ENCODE data around the gene RBM47.

The RBM47 gene
- long read RNA-seq, partial matches to known transcripts, result 0 of 1 reads
- long read RNA-seq, other reads (novel, unspliced or antisense), result 1 of 1 reads

DNA sequence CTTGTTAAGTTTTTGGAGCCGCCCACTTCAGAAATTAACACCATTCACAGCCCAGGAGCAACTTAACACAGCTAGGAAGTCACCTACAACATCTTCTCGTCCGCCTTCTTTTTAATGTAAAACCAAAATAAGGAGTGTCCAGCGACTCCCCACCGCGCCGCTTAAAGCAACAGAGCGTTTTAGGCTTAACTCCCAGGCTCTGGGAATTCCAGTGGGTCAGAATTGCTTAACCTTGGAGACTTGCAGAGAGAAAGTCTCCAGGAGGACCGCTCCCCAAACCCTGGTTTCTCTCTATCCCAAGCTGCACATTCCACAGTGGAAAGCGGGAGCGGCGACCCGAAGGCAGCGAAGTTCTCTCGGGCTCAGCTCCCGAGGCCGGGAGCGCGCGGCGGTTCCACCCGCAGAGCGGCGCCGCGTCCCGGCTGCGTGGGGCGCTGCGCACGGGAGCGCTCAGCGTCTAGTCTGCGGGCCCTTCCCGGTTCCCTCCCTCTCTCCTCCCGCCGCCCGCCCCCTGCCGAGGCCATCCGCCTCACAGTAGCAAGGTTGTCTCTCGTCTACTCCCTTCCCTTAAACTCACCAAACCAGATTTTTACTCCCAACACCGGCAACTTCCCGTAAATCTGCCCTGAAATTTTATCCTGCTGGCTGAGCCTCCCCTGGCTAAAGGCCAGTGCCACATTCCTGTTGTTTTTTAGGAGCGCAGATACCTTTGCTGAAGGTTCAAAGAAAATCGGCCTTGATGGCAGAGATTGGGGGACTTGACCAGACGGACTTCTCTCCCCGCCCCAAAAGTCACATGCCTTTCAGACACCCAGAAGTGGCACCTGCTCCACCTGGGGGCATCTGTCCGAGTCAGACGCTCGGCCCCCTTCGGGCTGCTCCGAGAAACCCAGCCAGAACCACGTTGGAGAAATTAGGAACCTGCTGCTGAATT is at the start of gene RBM47:
Gene RBM47, minus strand, starts transcription at position 464 of the 934 bp plus-strand sequence. CDS start 190,971 bp downstream, outside the sequence.
- peak within 1 kb of the TSS; percentile 61 for H3K27ac ChIP-seq (replicated peaks)

DNA sequence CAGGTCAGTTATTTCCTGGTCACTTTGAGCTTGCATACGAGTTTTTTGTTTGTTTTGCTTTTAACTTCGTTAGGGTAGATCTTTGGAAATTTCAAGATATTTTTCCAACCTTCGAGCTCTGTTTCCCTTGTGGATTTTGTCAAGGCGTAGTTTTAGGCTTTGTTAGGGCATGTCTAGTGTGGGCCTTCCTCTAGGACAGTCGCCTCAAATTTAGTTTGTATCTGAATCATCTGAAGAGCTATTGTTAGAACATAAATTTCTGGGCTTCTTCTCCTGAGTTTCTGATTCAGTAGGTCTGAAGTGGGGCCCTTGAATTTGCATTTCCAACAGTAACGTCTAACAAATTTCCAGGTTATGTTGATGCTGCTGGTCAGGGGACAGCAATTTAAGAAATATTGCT is 48.8 kb upstream of the RBM47 start:
- no peak overlapping the region for H3K4me3 ChIP-seq (replicated peaks; ENCODE audit: insufficient read depth, low read length)
- H3K27me3 ChIP-seq (ENCODE audit: insufficient read depth, poor library complexity, severe bottlenecking), result no peaks in the 10 kb centered on the region
- TF ChIP-seq POLR2AphosphoS5 (IDR thresholded peaks at IDR 0.05; ENCODE audit: low read depth), result no peak
- TF ChIP-seq, protein P1, sequence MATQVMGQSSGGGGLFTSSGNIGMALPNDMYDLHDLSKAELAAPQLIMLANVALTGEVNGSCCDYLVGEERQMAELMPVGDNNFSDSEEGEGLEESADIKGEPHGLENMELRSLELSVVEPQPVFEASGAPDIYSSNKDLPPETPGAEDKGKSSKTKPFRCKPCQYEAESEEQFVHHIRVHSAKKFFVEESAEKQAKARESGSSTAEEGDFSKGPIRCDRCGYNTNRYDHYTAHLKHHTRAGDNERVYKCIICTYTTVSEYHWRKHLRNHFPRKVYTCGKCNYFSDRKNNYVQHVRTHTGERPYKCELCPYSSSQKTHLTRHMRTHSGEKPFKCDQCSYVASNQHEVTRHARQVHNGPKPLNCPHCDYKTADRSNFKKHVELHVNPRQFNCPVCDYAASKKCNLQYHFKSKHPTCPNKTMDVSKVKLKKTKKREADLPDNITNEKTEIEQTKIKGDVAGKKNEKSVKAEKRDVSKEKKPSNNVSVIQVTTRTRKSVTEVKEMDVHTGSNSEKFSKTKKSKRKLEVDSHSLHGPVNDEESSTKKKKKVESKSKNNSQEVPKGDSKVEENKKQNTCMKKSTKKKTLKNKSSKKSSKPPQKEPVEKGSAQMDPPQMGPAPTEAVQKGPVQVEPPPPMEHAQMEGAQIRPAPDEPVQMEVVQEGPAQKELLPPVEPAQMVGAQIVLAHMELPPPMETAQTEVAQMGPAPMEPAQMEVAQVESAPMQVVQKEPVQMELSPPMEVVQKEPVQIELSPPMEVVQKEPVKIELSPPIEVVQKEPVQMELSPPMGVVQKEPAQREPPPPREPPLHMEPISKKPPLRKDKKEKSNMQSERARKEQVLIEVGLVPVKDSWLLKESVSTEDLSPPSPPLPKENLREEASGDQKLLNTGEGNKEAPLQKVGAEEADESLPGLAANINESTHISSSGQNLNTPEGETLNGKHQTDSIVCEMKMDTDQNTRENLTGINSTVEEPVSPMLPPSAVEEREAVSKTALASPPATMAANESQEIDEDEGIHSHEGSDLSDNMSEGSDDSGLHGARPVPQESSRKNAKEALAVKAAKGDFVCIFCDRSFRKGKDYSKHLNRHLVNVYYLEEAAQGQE (IDR thresholded peaks at IDR 0.05; ENCODE audit: insufficient replicate concordance, low read depth), result no peak
- TF ChIP-seq, protein P2, sequence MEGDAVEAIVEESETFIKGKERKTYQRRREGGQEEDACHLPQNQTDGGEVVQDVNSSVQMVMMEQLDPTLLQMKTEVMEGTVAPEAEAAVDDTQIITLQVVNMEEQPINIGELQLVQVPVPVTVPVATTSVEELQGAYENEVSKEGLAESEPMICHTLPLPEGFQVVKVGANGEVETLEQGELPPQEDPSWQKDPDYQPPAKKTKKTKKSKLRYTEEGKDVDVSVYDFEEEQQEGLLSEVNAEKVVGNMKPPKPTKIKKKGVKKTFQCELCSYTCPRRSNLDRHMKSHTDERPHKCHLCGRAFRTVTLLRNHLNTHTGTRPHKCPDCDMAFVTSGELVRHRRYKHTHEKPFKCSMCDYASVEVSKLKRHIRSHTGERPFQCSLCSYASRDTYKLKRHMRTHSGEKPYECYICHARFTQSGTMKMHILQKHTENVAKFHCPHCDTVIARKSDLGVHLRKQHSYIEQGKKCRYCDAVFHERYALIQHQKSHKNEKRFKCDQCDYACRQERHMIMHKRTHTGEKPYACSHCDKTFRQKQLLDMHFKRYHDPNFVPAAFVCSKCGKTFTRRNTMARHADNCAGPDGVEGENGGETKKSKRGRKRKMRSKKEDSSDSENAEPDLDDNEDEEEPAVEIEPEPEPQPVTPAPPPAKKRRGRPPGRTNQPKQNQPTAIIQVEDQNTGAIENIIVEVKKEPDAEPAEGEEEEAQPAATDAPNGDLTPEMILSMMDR (IDR thresholded peaks at IDR 0.05; ENCODE audit: insufficient read depth, low read length), result no peak
- no peak for TF ChIP-seq SPI1 (IDR thresholded peaks at IDR 0.05; ENCODE audit: borderline replicate concordance, low read depth)
- no peak for TF ChIP-seq GABPA (IDR thresholded peaks at IDR 0.05; ENCODE audit: low read depth)
- DNase-seq (ENCODE audit: low read depth in 1 of 2, low spot score in 1 of 2), result no peak
- no peak overlapping the region for H3K27ac ChIP-seq (replicated peaks)

More for the DNA sequence above, at the start of gene RBM47:
- Histone ChIP-seq H3K4me3 (replicated peaks; ENCODE audit: insufficient read depth, low read length) (peak within 1 kb of the TSS; percentile 52), H3K27me3 (ENCODE audit: insufficient read depth, poor library complexity, severe bottlenecking) (no peaks in the 10 kb centered on the region)
- DNase-seq (ENCODE audit: low read depth in 1 of 2, low spot score in 1 of 2), result peak; percentile 36 to 58
- TF ChIP-seq POLR2AphosphoS5 (IDR thresholded peaks at IDR 0.05; ENCODE audit: low read depth) (0 out of 2 replicates have a peak, but pooled peaks have one; percentile 16), GABPA (IDR thresholded peaks at IDR 0.05; ENCODE audit: low read depth) (no peak), SPI1 (IDR thresholded peaks at IDR 0.05; ENCODE audit: borderline replicate concordance, low read depth) (no peak)
- TF ChIP-seq, protein P2 (IDR thresholded peaks at IDR 0.05; ENCODE audit: insufficient read depth, low read length), result no peak

DNA sequence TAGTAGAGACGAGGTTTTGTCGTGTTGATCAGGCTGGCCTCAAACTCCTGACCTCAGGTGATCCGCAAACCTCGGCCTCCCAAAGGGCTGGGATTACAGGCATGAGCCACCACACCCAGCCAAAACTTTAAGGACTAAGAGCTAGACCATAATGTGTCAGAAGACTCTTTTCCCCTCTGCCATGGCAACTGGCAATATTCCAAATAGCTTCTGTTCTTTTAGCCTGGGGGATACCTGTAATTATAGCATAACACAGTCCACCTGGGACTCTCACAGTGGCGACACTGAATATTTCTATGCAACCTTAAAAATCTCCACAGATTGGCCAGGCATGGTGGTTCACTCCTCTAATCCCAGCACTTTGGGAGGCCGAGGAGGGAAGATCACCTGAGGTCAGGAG is 45.5 kb upstream of the RBM47 start:
- no peak overlapping the region for H3K4me3 ChIP-seq (replicated peaks; ENCODE audit: insufficient read depth, low read length)
- no peak overlapping the region for H3K27ac ChIP-seq (replicated peaks)
- H3K27me3 ChIP-seq (ENCODE audit: insufficient read depth, poor library complexity, severe bottlenecking), result no peaks in the 10 kb centered on the region
- TF ChIP-seq, protein P2 (IDR thresholded peaks at IDR 0.05; ENCODE audit: insufficient read depth, low read length), result no peak
- TF ChIP-seq, protein P1 (IDR thresholded peaks at IDR 0.05; ENCODE audit: insufficient replicate concordance, low read depth), result no peak
- TF ChIP-seq SPI1 (IDR thresholded peaks at IDR 0.05; ENCODE audit: borderline replicate concordance, low read depth), result no peak
- TF ChIP-seq GABPA (IDR thresholded peaks at IDR 0.05; ENCODE audit: low read depth), result no peak
- no peak for TF ChIP-seq POLR2AphosphoS5 (IDR thresholded peaks at IDR 0.05; ENCODE audit: low read depth)
- DNase-seq (ENCODE audit: low read depth in 1 of 2, low spot score in 1 of 2), result no peak
